ENCODE measurements around the gene DIP2C. TPM values are rescaled to one million over a fixed set of nuclear protein-coding genes. Genes with fewer than 3 reads are reported as not detected.
"Not testable (repeated sequence)": the region's sequence is repeated elsewhere in the genome, so short reads cannot be mapped to it uniquely, and the experiment has no call there.

Gene DIP2C
- polyA plus RNA-seq, 1 donor, result 21.6 TPM

- no peak for DNase-seq
Measured at GRCh38 chr10:482051-482501, 207.4 kb downstream of the DIP2C start.

GRCh38 chr10:481628-482027, 207.8 kb downstream of the DIP2C start:
- no peak for DNase-seq

- DNase-seq, result no peak
Measured at GRCh38 chr10:480928-481552, 208.4 kb downstream of the DIP2C start.

- DNase-seq, result no peak
Measured at GRCh38 chr10:480498-480927, 209.0 kb downstream of the DIP2C start.

- not testable (repeated sequence) for DNase-seq
Measured at GRCh38 chr10:479706-480497, 209.6 kb downstream of the DIP2C start.

- no peak for DNase-seq
Measured at GRCh38 chr10:478471-479245, 210.8 kb downstream of the DIP2C start.

- DNase-seq, result no peak
Measured at GRCh38 chr10:477620-478019, 211.8 kb downstream of the DIP2C start.

- DNase-seq, result no peak
Measured at GRCh38 chr10:476455-476780, 213.1 kb downstream of the DIP2C start.

GRCh38 chr10:475709-476454, 213.6 kb downstream of the DIP2C start:
- DNase-seq, result no peak

- no peak for DNase-seq
Measured at GRCh38 chr10:474946-475345, 214.5 kb downstream of the DIP2C start.

- DNase-seq, result no peak
Measured at GRCh38 chr10:474406-474805, 215.1 kb downstream of the DIP2C start.

GRCh38 chr10:472241-472910, 217.1 kb downstream of the DIP2C start:
- DNase-seq, result no peak

GRCh38 chr10:470339-471003, 219.0 kb downstream of the DIP2C start:
- no peak for DNase-seq

GRCh38 chr10:469947-470338, 219.5 kb downstream of the DIP2C start:
- DNase-seq, result no peak

- no peak for DNase-seq
Measured at GRCh38 chr10:459743-460142, 229.7 kb downstream of the DIP2C start.

- peak; percentile 85 for DNase-seq
Measured at GRCh38 chr10:458421-458851, 231.0 kb downstream of the DIP2C start.

- DNase-seq, result no peak
Measured at GRCh38 chr10:456486-456885, 233.0 kb downstream of the DIP2C start.

- no peak for DNase-seq
Measured at GRCh38 chr10:454860-455259, 234.6 kb downstream of the DIP2C start.

GRCh38 chr10:453647-454046, 235.8 kb downstream of the DIP2C start:
- no peak for DNase-seq

- DNase-seq, result no peak
Measured at GRCh38 chr10:452512-453426, 236.7 kb downstream of the DIP2C start.
